Ascending aorta (tissue), 2 donors: ENCODE measurements around the gene DALRD3. TPM values are rescaled to one million over a fixed set of nuclear protein-coding genes. Genes with fewer than 3 reads are reported as not detected.

ENCODE experiments used
- DNase-seq, 2 donors: peaks; one replicate each; pipeline ENCODE4 v3.0.0-alpha.2; 2019; ENCODE audit warnings: low spot score in 2 of 2
- H3K27ac ChIP-seq, 2 donors: fragments of 200-600 bp; sonication (generic); one replicate each; pipeline ENCODE4 v1.5.1; 2016 to 2017; ENCODE audit warnings: mild to moderate bottlenecking in 1 of 2
- H3K27me3 ChIP-seq: fragments of 200-600 bp; sonication (generic); one replicate; pipeline ENCODE4 v1.5.1; 2017
- H3K36me3 ChIP-seq, 2 donors: fragments of 200-600 bp; sonication (generic); one replicate each; pipeline ENCODE4 v1.5.1; 2016
- H3K4me1 ChIP-seq, 2 donors: fragments of 200-600 bp; sonication (generic); one replicate each; pipeline ENCODE4 v1.5.1; 2016 to 2017; ENCODE audit warnings: mild to moderate bottlenecking in 1 of 2
- H3K4me3 ChIP-seq, 2 donors: fragments of 200-600 bp; sonication (generic); one replicate each; pipeline ENCODE4 v1.5.1; 2016 to 2017; ENCODE audit warnings: mild to moderate bottlenecking in 1 of 2
- H3K9me3 ChIP-seq, 2 donors: fragments of 200-600 bp; sonication (generic); one replicate each; pipeline ENCODE4 v1.5.1; 2016
- CTCF ChIP-seq, 3 experiments: fragments of 200-600 bp in 2 of 3; fragments of 450-650 bp in 1 of 3; sonication (generic) in 2 of 3; IDR thresholded peaks; one replicate each; pipeline ENCODE4 v1.5.1; 2016 to 2019; ENCODE audit warnings: antibody characterized with exemption in 3 of 3, mild to moderate bottlenecking in 1 of 3, moderate library complexity in 1 of 3
- intact Hi-C: fragments of 100-400 bp; cut with DNase I; formaldehyde crosslinking; loops from one replicate; pipeline ENCODE4 v1.15.1; 2023
- total RNA-seq: library from RNA; depleted of rRNA; stranded (reverse); fragments of >200 nt; gene quantifications from one replicate; pipeline ENCODE4 v1.1.0, GENCODE V29; 2016

The DALRD3 gene
- total RNA-seq, 1 donor from 2014 or later, result 73.1 TPM

GRCh38 chr3:48985831-48986376 lies 32.5 kb downstream of the DALRD3 start:
- DNase-seq, result no peak
- intact Hi-C loops, result no loop called here

GRCh38 chr3:48984663-48985062 lies 33.7 kb downstream of the DALRD3 start:
- H3K4me3 ChIP-seq, result no peak overlapping the region
- TF ChIP-seq CTCF (IDR thresholded peaks at IDR 0.05), result no peak
- no peaks in the 10 kb centered on the region for H3K27me3 ChIP-seq
- H3K4me1 ChIP-seq, result peaks cover 7 to 15% of the 10 kb centered on the region in 2 donors
- DNase-seq, result no peak
- H3K9me3 ChIP-seq, result no peaks in the 10 kb centered on the region
- intact Hi-C loops, result no loop called here
- no peak overlapping the region for H3K27ac ChIP-seq
- H3K36me3 ChIP-seq, result peaks cover 47 to 56% of the 10 kb centered on the region in 2 donors

More at GRCh38 chr3:48985831-48986376, 32.5 kb downstream of the DALRD3 start:
- no peak overlapping the region for H3K27ac ChIP-seq
- H3K4me3 ChIP-seq, result no peak overlapping the region
- no peaks in the 10 kb centered on the region for H3K27me3 ChIP-seq
- H3K4me1 ChIP-seq, result peaks cover 8 to 16% of the 10 kb centered on the region in 2 donors
- TF ChIP-seq CTCF (IDR thresholded peaks at IDR 0.05), result no peak
- peaks cover 36 to 44% of the 10 kb centered on the region in 2 donors for H3K36me3 ChIP-seq
- H3K9me3 ChIP-seq, result no peaks in the 10 kb centered on the region

DNA sequence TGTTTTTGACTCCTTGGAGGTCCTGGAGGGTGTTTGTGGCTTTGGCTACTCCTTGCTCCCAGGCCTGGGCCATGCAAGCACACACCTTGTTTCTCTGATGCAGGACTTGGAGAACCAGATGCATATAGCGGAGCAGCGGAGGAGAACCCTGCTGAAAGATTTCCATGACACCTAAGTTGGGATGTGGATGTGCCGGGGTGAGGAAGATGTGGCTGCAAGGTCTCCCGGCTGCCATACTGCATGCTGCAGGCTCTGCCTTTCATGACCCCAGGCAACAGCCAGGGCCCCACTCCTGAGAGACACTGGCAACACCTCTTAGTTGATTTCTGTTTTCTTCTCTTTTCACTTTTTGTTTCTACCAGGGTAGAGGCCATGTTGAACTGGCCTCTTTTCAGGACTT lies 35.3 kb downstream of the DALRD3 start:
- Histone ChIP-seq H3K27me3 (no peaks in the 10 kb centered on the region), H3K9me3 (no peaks in the 10 kb centered on the region), H3K4me1 (peaks cover 0 to 2% of the 10 kb centered on the region in 2 donors), H3K27ac (no peak overlapping the region), H3K36me3 (peaks cover 61 to 65% of the 10 kb centered on the region in 2 donors), H3K4me3 (no peak overlapping the region)
- no peak for TF ChIP-seq CTCF (IDR thresholded peaks at IDR 0.05)
- no peak for DNase-seq
- intact Hi-C loops, result no loop called here

DNA sequence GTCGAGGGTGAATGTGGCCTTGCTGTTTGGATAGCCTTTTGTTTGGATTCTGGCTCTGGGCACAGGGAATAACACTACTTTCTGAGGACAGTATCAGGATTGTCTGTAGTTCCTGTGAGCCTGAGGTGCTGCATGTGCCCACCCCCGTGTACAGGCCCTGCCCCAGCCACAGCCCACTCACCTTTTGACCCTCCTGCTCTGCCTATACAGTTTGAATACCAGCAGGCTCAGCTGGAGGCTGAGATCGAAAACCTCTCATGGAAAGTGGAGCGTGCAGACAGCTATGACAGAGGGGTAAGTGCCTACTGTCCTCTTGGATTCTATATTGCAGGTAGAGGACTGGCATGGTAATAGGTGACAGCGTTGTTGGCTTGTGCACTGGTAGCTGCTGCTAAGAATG lies 35.7 kb downstream of the DALRD3 start:
- H3K4me3 ChIP-seq, result no peak overlapping the region
- DNase-seq, result no peak
- intact Hi-C loops, result no loop called here
- H3K27me3 ChIP-seq, result no peaks in the 10 kb centered on the region
- no peak for TF ChIP-seq CTCF (IDR thresholded peaks at IDR 0.05)
- no peak overlapping the region for H3K27ac ChIP-seq
- H3K36me3 ChIP-seq, result peaks cover 65 to 69% of the 10 kb centered on the region in 2 donors
- no peaks in the 10 kb centered on the region for H3K9me3 ChIP-seq
- no peaks in the 10 kb centered on the region for H3K4me1 ChIP-seq

DNA sequence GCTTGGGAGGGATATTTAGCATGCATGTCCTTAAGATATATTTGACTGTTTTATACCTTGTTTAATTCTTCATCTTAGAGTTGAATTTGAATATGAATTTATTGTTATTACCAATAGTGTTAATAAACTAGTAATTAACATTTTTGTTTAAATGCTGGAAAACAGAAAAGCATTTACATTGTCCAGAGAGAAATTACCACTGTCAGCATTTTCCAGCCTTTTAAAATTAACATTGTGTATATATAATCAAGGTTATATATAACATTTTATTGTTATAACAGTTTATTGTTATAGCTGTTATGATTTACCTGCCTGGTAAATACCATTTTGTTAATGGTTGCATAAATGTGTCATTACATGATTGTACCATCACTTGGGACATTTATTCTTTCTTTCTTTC lies 36.4 kb downstream of the DALRD3 start:
- Histone ChIP-seq H3K27ac (no peak overlapping the region), H3K36me3 (peaks cover 70 to 76% of the 10 kb centered on the region in 2 donors), H3K4me3 (no peak overlapping the region), H3K27me3 (no peaks in the 10 kb centered on the region), H3K9me3 (no peaks in the 10 kb centered on the region), H3K4me1 (no peaks in the 10 kb centered on the region)
- DNase-seq, result no peak
- no peak for TF ChIP-seq CTCF (IDR thresholded peaks at IDR 0.05)
- intact Hi-C loops, result no loop called here

DNA sequence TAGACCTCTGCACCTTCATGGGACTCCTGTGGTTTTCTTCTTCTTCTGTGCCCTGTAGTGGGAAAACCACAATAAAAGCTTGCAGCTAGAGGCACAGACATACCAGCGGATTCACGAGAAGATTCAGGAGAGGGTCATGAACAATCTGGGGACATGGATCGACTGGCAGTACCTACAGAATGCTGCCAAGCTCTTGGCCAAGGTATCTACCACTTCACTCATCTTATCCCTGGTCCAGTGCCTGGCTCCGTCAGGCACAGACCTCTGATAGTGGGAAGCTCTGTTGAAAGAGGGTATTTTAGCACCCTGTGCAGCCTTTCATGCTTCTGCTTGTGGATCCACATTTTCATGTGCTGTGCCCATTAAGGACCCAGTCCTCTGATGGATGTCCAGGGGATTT lies 38.1 kb downstream of the DALRD3 start:
- Histone ChIP-seq H3K36me3 (peaks cover 85 to 91% of the 10 kb centered on the region in 2 donors), H3K4me3 (no peak overlapping the region), H3K27me3 (no peaks in the 10 kb centered on the region), H3K4me1 (no peaks in the 10 kb centered on the region), H3K9me3 (no peaks in the 10 kb centered on the region), H3K27ac (no peak overlapping the region)
- intact Hi-C loops, result no loop called here
- TF ChIP-seq CTCF (IDR thresholded peaks at IDR 0.05), result no peak
- DNase-seq, result no peak
